MCF 10A (cell line): Measurements from ENCODE around the gene PACSIN2. TPM values are rescaled to one million over a fixed set of nuclear protein-coding genes. Genes with fewer than 3 reads are reported as not detected.
"Not testable (repeated sequence)": the region's sequence is repeated elsewhere in the genome, so short reads cannot be mapped to it uniquely, and the experiment has no call there.

Source experiments
- BruUV-seq: library from RNA; stranded (reverse); fragments of 400-500 nt; replicated peaks from 2 replicates; lab custom pipeline; 2021; lab: Mats Ljungman, UMichigan
- CTCF ChIA-PET: fragments of 300-600 bp; sonication (Branson Sonifier 250); formaldehyde crosslinking; extraction: SDS; loops from one replicate; lab custom pipeline; 2021; ENCODE audit warnings: antibody characterized with exemption, inconsistent platforms; lab: Yijun Ruan, JAX
- POLR2A ChIA-PET: fragments of 300-600, 350-650 bp; sonication (Branson Sonifier 250); formaldehyde crosslinking; extraction: SDS; loops from one replicate; lab custom pipeline; 2020; ENCODE audit warnings: antibody characterized with exemption, inconsistent platforms; lab: Yijun Ruan, JAX
- DNase-seq: peaks from one replicate; pipeline ENCODE4 v3.0.0-alpha.2; 2018; ENCODE audit not compliant: unreplicated experiment
- H3K27ac Mint-ChIP-seq: one replicate; pipeline ENCODE4 v1.8.0; 2022; ENCODE audit warnings: mild to moderate bottlenecking, low read depth, mixed read lengths; ENCODE audit not compliant: unreplicated experiment
- H3K27me3 Mint-ChIP-seq: one replicate; pipeline ENCODE4 v1.8.0; 2022; ENCODE audit warnings: mixed read lengths; ENCODE audit not compliant: insufficient read depth, unreplicated experiment
- H3K36me3 Mint-ChIP-seq: one replicate; pipeline ENCODE4 v1.8.0; 2022; ENCODE audit warnings: mild to moderate bottlenecking, moderate library complexity, mixed read lengths; ENCODE audit not compliant: insufficient read depth, unreplicated experiment
- H3K4me1 Mint-ChIP-seq: one replicate; pipeline ENCODE4 v1.8.0; 2022; ENCODE audit warnings: mixed read lengths; ENCODE audit not compliant: insufficient read depth, unreplicated experiment
- H3K4me3 Mint-ChIP-seq: one replicate; pipeline ENCODE4 v1.8.0; 2022; ENCODE audit warnings: mild to moderate bottlenecking, moderate library complexity, mixed read lengths; ENCODE audit not compliant: unreplicated experiment
- H3K9me3 Mint-ChIP-seq: one replicate; pipeline ENCODE4 v1.8.0; 2022; ENCODE audit warnings: mixed read lengths; ENCODE audit not compliant: unreplicated experiment
- intact Hi-C: fragments of 100-400 bp; cut with micrococcal nuclease; formaldehyde crosslinking; loops from 2 replicates; pipeline ENCODE4 v1.14.1; 2022
- total RNA-seq: library from RNA; stranded (reverse); gene quantifications from 2 replicates; pipeline ENCODE4 v1.2.3, GENCODE V29; 2022
- TF ChIP-seq, protein P1 (sequence below): fragments of 200-600 bp; IDR thresholded peaks from one replicate; pipeline ENCODE4 v1.8.0; 2022; ENCODE audit warnings: antibody characterized with exemption, mild to moderate bottlenecking; ENCODE audit not compliant: unreplicated experiment

PACSIN2 gene
- total RNA-seq, 1 experiment from 2014 or later: 67.3 TPM

DNA sequence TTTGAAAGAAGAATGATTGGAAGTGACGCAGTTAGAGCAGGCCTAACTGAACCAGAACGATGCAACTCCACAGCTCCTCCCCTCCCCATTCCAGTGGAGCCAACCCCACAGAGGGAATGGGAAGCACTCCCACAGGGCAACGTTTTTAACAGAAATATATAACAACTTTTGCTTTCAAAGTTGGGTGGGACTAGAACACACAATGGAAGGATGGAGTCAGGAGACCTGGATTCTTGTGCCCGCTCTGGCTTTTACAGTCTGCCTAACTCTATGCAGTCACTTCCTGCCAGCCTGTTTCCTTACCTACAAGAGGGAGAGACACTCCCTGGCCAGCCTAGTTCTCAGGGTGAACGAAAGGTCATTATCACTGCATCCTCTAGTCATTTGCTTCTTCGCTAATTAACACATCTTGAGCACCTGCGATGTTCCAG lies 75.5 kb downstream of the PACSIN2 start:
- DNase-seq: no peak
- Mint-ChIP-seq H3K4me3 (no peak overlapping the region), H3K36me3 (peaks cover 13% of the 10 kb centered on the region), H3K27me3 (no peaks in the 10 kb centered on the region), H3K27ac (peak overlapping the region; percentile 88), H3K9me3 (no peaks in the 10 kb centered on the region), H3K4me1 (peaks cover 56% of the 10 kb centered on the region)
- ChIA-PET POLR2A (interaction anchor here (0.6 to 3.3 kb wide), 12 partner anchors 9 to 325 kb away, joined by 3 to 29 read pairs (median 6); partner anchors contain the start of genes PACSIN2 and POLDIP3), CTCF (interaction anchor here (0.5 to 2.1 kb wide), 3 partner anchors 19 to 80 kb away, joined by 3 to 4 read pairs (median 4); no protein-coding TSS in a partner anchor)
- no TSS peak for BruUV-seq
- TF ChIP-seq, protein P1, sequence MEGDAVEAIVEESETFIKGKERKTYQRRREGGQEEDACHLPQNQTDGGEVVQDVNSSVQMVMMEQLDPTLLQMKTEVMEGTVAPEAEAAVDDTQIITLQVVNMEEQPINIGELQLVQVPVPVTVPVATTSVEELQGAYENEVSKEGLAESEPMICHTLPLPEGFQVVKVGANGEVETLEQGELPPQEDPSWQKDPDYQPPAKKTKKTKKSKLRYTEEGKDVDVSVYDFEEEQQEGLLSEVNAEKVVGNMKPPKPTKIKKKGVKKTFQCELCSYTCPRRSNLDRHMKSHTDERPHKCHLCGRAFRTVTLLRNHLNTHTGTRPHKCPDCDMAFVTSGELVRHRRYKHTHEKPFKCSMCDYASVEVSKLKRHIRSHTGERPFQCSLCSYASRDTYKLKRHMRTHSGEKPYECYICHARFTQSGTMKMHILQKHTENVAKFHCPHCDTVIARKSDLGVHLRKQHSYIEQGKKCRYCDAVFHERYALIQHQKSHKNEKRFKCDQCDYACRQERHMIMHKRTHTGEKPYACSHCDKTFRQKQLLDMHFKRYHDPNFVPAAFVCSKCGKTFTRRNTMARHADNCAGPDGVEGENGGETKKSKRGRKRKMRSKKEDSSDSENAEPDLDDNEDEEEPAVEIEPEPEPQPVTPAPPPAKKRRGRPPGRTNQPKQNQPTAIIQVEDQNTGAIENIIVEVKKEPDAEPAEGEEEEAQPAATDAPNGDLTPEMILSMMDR: no peak
- intact Hi-C loops: loop anchor here (5.0 to 10.0 kb wide), 2 partner anchors 95 to 302 kb away; no protein-coding TSS in a partner anchor

DNA sequence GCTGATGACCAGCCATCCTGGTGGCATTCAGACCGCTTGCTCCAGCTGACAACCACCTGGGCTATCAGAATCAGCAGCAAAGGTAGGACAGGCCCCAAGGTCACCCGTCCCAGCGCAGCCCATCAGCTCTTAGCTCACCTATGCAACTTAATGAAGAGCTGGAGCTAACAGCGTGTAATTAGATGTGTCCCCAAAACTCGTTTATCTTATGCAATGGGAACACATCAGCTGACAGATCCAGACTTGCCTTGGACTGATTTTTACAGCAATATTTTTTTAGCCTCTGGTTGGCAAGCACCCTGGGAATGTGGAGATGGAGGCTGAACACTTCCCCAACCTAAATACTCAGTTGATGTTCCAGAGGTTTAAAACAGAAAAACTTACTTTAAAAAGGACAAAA lies 76.0 kb downstream of the PACSIN2 start:
- BruUV-seq: no TSS peak
- Mint-ChIP-seq H3K36me3 (peaks cover 13% of the 10 kb centered on the region), H3K4me3 (no peak overlapping the region), H3K27me3 (no peaks in the 10 kb centered on the region), H3K4me1 (peaks cover 61% of the 10 kb centered on the region), H3K27ac (peak overlapping the region; percentile 88), H3K9me3 (no peaks in the 10 kb centered on the region)
- ChIA-PET CTCF (interaction anchor here (0.9 to 2.1 kb wide), 2 partner anchors 18 to 51 kb away, joined by 3 to 4 read pairs; no protein-coding TSS in a partner anchor), POLR2A (interaction anchor here (0.6 to 3.3 kb wide), 15 partner anchors 10 to 290 kb away, joined by 3 to 29 read pairs (median 4); partner anchors contain the start of genes CYB5R3 and PACSIN2)
- intact Hi-C loops: loop anchor here (5.0 to 10.0 kb wide), 2 partner anchors 96 to 302 kb away; no protein-coding TSS in a partner anchor
- DNase-seq: peak; percentile 53
- TF ChIP-seq, protein P1: no peak

DNA sequence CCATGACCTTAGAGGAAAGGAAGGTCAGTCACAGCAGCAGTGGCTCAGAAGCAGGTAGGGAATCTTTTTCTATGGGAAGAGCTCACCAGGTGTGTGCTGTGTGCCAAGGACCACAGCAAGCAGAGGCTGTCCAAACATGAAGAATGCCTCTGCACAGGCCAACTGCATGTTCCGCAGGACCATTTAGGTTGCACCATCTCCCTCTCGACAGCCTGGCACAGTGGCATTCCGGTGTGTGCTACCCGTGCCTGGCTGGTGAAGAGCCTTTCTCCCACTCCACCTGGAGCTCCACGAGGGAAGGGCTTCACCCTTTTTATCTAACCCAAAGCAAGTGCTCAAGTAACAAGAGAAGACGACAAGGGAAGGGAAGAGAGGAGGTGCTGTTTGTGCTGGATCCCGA lies 76.5 kb downstream of the PACSIN2 start:
- DNase-seq: no peak
- ChIA-PET CTCF (interaction anchor here (0.8 to 2.1 kb wide), 3 partner anchors 18 to 70 kb away, joined by 3 to 4 read pairs (median 4); no protein-coding TSS in a partner anchor), POLR2A (interaction anchor here (0.6 to 3.3 kb wide), 13 partner anchors 9 to 289 kb away, joined by 3 to 29 read pairs (median 4); partner anchors contain the start of genes CYB5R3 and PACSIN2)
- no peaks in the 10 kb centered on the region for H3K9me3 Mint-ChIP-seq
- intact Hi-C loops: loop anchor here (5.0 to 10.0 kb wide), 2 partner anchors 96 to 301 kb away; no protein-coding TSS in a partner anchor
- peaks cover 67% of the 10 kb centered on the region for H3K4me1 Mint-ChIP-seq
- BruUV-seq: no TSS peak
- H3K36me3 Mint-ChIP-seq: peaks cover 9% of the 10 kb centered on the region
- H3K27me3 Mint-ChIP-seq: no peaks in the 10 kb centered on the region
- no peak overlapping the region for H3K4me3 Mint-ChIP-seq
- peak overlapping the region; percentile 75 for H3K27ac Mint-ChIP-seq
- TF ChIP-seq, protein P1: no peak

DNA sequence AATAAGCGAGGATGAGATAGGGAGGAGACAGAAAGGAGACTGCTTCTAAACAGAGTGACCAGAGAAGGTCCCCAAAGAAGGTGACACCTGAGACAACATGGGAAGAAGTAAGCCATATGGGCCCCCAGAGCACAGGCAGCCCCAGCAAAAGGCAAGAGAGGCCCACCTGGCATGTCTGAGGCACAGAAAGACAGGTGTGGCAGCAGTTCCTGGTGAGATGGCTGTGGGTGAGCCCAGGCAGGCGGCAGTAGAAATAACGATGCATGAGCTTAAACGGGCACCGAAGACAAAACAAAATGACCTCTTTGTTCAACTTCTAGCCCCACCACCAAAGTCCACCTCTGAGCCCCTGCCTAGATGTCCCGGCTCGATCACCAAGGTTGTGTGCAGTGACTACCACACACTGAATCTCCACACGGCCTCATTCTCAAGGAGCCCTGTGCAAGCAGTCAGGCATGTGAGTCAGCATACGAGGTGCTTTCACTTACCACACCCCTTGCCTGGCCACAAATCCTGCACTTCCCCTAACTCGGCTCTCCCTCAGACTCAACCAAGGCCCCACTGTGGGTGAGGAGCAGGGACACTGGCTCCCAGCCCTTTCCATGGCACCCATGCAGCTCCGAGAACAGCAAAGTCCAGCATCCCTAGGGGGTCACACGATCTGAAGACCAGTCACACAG lies 77.6 kb downstream of the PACSIN2 start:
- intact Hi-C loops: loop anchor here (1.0 to 10.0 kb wide), 3 partner anchors 22 to 300 kb away; no protein-coding TSS in a partner anchor
- TF ChIP-seq, protein P1: no peak
- BruUV-seq: no TSS peak
- DNase-seq: peak; percentile 87
- peaks cover 6% of the 10 kb centered on the region for H3K36me3 Mint-ChIP-seq
- peak overlapping the region; percentile 34 for H3K4me3 Mint-ChIP-seq
- peak overlapping the region; percentile 75 for H3K27ac Mint-ChIP-seq
- no peaks in the 10 kb centered on the region for H3K27me3 Mint-ChIP-seq
- ChIA-PET CTCF (interaction anchor here (0.6 to 2.1 kb wide), 4 partner anchors 16 to 75 kb away, joined by 3 to 4 read pairs (median 4); no protein-coding TSS in a partner anchor), POLR2A (interaction anchor here (0.6 to 3.3 kb wide), 6 partner anchors 8 to 26 kb away, joined by 3 to 13 read pairs (median 5); no protein-coding TSS in a partner anchor)
- H3K4me1 Mint-ChIP-seq: peaks cover 73% of the 10 kb centered on the region
- no peaks in the 10 kb centered on the region for H3K9me3 Mint-ChIP-seq

DNA sequence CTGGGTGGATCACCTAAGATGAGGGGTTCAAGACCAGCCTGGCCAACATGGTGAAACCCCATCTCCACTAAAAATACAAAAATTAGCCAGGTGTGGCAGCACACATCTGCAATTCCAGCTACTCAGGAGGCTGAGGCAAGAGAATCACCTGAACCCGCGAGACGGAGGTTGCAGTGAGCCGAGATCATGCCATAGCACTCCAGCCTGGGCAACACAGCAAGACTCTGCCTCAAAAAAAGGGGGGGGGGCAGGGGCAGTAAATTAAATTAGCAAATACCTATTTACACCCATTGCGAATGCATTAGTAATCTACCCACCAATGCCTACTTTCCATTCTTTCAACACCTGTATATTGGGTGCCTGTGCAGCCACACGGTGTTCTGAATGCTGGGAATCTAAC lies 78.3 kb downstream of the PACSIN2 start:
- not testable (repeated sequence) for H3K36me3 Mint-ChIP-seq, BruUV-seq, DNase-seq, H3K27me3 Mint-ChIP-seq, H3K9me3 Mint-ChIP-seq
- intact Hi-C loops: loop anchor here (1.0 to 10.0 kb wide), 3 partner anchors 23 to 299 kb away; no protein-coding TSS in a partner anchor
- peaks cover 80% of the 10 kb centered on the region for H3K4me1 Mint-ChIP-seq
- CTCF ChIA-PET: interaction anchor here (0.6 kb wide), 1 partner anchor 15 kb away, joined by 4 read pairs; no protein-coding TSS in a partner anchor
- H3K4me3 Mint-ChIP-seq: peak overlapping the region; percentile 34
- peak overlapping the region; percentile 75 for H3K27ac Mint-ChIP-seq
- POLR2A ChIA-PET: interaction anchor here (0.6 to 3.6 kb wide), 6 partner anchors 8 to 27 kb away, joined by 3 to 52 read pairs (median 6); no protein-coding TSS in a partner anchor
